Measurements from ENCODE around the gene SDK1.

The SDK1 gene

GRCh38 chr7:4026941-4027486, 726.0 kb downstream of the SDK1 start:
- no peak for DNase-seq (ENCODE audit: extremely low read depth, low read depth)
- no peak for TF ChIP-seq CTCF (IDR thresholded peaks at IDR 0.05; ENCODE audit: low read depth, low read length)

GRCh38 chr7:4028221-4028620, 727.2 kb downstream of the SDK1 start:
- no peak for TF ChIP-seq CTCF (IDR thresholded peaks at IDR 0.05; ENCODE audit: low read depth, low read length)
- DNase-seq (ENCODE audit: extremely low read depth, low read depth), result no peak

- DNase-seq (ENCODE audit: extremely low read depth, low read depth), result no peak
- no peak for TF ChIP-seq CTCF (IDR thresholded peaks at IDR 0.05; ENCODE audit: low read depth, low read length)
Observed at GRCh38 chr7:4029941-4030340, 728.9 kb downstream of the SDK1 start.

GRCh38 chr7:4030346-4030950, 729.4 kb downstream of the SDK1 start:
- TF ChIP-seq CTCF (IDR thresholded peaks at IDR 0.05; ENCODE audit: low read depth, low read length), result no peak
- DNase-seq (ENCODE audit: extremely low read depth, low read depth), result no peak

GRCh38 chr7:4033996-4034395, 732.9 kb downstream of the SDK1 start:
- DNase-seq (ENCODE audit: extremely low read depth, low read depth), result no peak
- no peak for TF ChIP-seq CTCF (IDR thresholded peaks at IDR 0.05; ENCODE audit: low read depth, low read length)

- no peak for DNase-seq (ENCODE audit: extremely low read depth, low read depth)
- no peak for TF ChIP-seq CTCF (IDR thresholded peaks at IDR 0.05; ENCODE audit: low read depth, low read length)
Observed at GRCh38 chr7:4037308-4037707, 736.3 kb downstream of the SDK1 start.

- no peak for DNase-seq (ENCODE audit: extremely low read depth, low read depth)
- TF ChIP-seq CTCF (IDR thresholded peaks at IDR 0.05; ENCODE audit: low read depth, low read length), result no peak
Observed at GRCh38 chr7:4037877-4038276, 736.8 kb downstream of the SDK1 start.
